ENCODE measurements around the gene AURKAIP1. TPM values are rescaled to one million over a fixed set of nuclear protein-coding genes. Genes with fewer than 3 reads are reported as not detected.

Gene AURKAIP1
- total and polyA plus RNA-seq, 2 of the 13 experiments (the other 11 are each of a cell fraction or from before 2014, with no cell fraction given) = 69.5 to 175 TPM

DNA sequence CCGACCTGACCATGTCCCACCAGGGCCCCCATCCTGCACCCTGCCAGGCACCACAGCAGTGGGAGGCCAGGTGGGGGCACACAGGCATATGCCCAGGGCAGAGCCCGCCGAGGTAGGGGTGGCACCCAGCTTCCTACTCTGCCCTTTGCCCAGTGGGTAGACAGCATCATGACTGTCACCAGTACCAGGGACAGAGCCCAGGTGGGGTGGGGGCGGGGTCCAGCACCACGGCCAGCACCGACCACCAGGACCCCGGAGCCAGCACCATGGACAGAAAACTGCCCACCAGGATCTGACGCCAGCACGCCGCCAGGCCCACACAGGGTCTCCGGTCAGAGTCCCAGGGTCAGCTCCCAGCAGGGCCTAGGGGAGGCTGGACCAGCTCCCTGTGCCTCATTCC is 40.2 kb downstream of the AURKAIP1 start (continued):
- TF ChIP-seq, protein P1, sequence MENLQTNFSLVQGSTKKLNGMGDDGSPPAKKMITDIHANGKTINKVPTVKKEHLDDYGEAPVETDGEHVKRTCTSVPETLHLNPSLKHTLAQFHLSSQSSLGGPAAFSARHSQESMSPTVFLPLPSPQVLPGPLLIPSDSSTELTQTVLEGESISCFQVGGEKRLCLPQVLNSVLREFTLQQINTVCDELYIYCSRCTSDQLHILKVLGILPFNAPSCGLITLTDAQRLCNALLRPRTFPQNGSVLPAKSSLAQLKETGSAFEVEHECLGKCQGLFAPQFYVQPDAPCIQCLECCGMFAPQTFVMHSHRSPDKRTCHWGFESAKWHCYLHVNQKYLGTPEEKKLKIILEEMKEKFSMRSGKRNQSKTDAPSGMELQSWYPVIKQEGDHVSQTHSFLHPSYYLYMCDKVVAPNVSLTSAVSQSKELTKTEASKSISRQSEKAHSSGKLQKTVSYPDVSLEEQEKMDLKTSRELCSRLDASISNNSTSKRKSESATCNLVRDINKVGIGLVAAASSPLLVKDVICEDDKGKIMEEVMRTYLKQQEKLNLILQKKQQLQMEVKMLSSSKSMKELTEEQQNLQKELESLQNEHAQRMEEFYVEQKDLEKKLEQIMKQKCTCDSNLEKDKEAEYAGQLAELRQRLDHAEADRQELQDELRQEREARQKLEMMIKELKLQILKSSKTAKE (CRISPR knock-in tag; IDR thresholded peaks at IDR 0.05; ENCODE audit: borderline replicate concordance) = no peak
- no peak for TF ChIP-seq ZNF549 (CRISPR knock-in tag; IDR thresholded peaks at IDR 0.05)
- 0 out of 2 replicates have a peak, but pooled peaks have one; percentile 55 for TF ChIP-seq ZNF451 (CRISPR knock-in tag; IDR thresholded peaks at IDR 0.05)
- no peak for TF ChIP-seq SKI (IDR thresholded peaks at IDR 0.05; ENCODE audit: partially characterized antibody)
- no peak for TF ChIP-seq MEIS2 (CRISPR knock-in tag; IDR thresholded peaks at IDR 0.05)
- TF ChIP-seq HNRNPH1 (optimal IDR thresholded peaks at IDR 0.05; ENCODE audit: low read depth, low read length) = no peak
- peak; percentile 77; the same call in 1 of the 2 replicates for TF ChIP-seq ZNF446 (CRISPR knock-in tag; IDR thresholded peaks at IDR 0.05)
- TF ChIP-seq ZHX1 (CRISPR knock-in tag; IDR thresholded peaks at IDR 0.05; ENCODE audit: low read depth) = 0 out of 2 replicates have a peak, but pooled peaks have one; percentile 43
- TF ChIP-seq ZNF7 (CRISPR knock-in tag; IDR thresholded peaks at IDR 0.05) = 0 out of 2 replicates have a peak, but pooled peaks have one; percentile 18
- TF ChIP-seq REXO4 (CRISPR knock-in tag; IDR thresholded peaks at IDR 0.05; ENCODE audit: borderline replicate concordance) = no peak
- no peak for TF ChIP-seq IKZF1 (IDR thresholded peaks at IDR 0.05)
- TF ChIP-seq SNRNP70 (IDR thresholded peaks at IDR 0.05; ENCODE audit: low read depth, low read length) = no peak
- no peak for TF ChIP-seq CHCHD3 (CRISPR knock-in tag; IDR thresholded peaks at IDR 0.05)
- 0 out of 2 replicates have a peak, but pooled peaks have one; percentile 63 for TF ChIP-seq ZNF749 (CRISPR knock-in tag; IDR thresholded peaks at IDR 0.05; ENCODE audit: borderline replicate concordance)
- peak; percentile 87; the same call in 1 of the 2 replicates for TF ChIP-seq ARHGAP35 (CRISPR knock-in tag; IDR thresholded peaks at IDR 0.05; ENCODE audit: borderline replicate concordance)
- no peak for TF ChIP-seq ZNF552 (CRISPR knock-in tag; IDR thresholded peaks at IDR 0.05; ENCODE audit: borderline replicate concordance)
- TF ChIP-seq MAFF (IDR thresholded peaks at IDR 0.05; ENCODE audit: low read depth, low read length) = no peak
- peak; percentile 85; the same call in 1 of the 2 replicates for TF ChIP-seq TIGD3 (CRISPR knock-in tag; IDR thresholded peaks at IDR 0.05; ENCODE audit: borderline replicate concordance)
- no peak for TF ChIP-seq CBX2 (IDR thresholded peaks at IDR 0.05; ENCODE audit: low read depth, low read length)
- no peak for TF ChIP-seq CBX2 (CRISPR knock-in tag; IDR thresholded peaks at IDR 0.05; ENCODE audit: low read depth)
- no peak for TF ChIP-seq ZFP1 (CRISPR knock-in tag; IDR thresholded peaks at IDR 0.05)
- TF ChIP-seq BRCA1 (CRISPR knock-in tag; IDR thresholded peaks at IDR 0.05) = no peak
- TF ChIP-seq FOSL2 (CRISPR knock-in tag; IDR thresholded peaks at IDR 0.05) = no peak
- TF ChIP-seq ZNF577 (CRISPR knock-in tag; IDR thresholded peaks at IDR 0.05; ENCODE audit: borderline replicate concordance, low read depth) = no peak
- TF ChIP-seq NFKB2 (CRISPR knock-in tag; IDR thresholded peaks at IDR 0.05; ENCODE audit: borderline replicate concordance) = peak; percentile 68; the same call in 1 of the 2 replicates
- no peak for TF ChIP-seq ZNF839 (CRISPR knock-in tag; IDR thresholded peaks at IDR 0.05; ENCODE audit: borderline replicate concordance)
- TF ChIP-seq STAT5B (CRISPR knock-in tag; IDR thresholded peaks at IDR 0.05) = peak; percentile 81; the same call in 1 of the 2 replicates
